K562 (cell line): ENCODE results near the gene F12. TPM values are rescaled to one million over a fixed set of nuclear protein-coding genes. Genes with fewer than 3 reads are reported as not detected.

ENCODE experiments used
- ATAC-seq: fragments of 200-7000 bp; cut with Tn5 transposase; 3 replicates; pipeline ENCODE4 v1.9.1; 2020; ENCODE audit warnings: moderate library complexity
- BruUV-seq: library from RNA; stranded (reverse); fragments of 400-500 nt; replicated peaks from 2 replicates; lab custom pipeline; 2021; lab: Mats Ljungman, UMichigan
- CTCF ChIA-PET: fragments of 300-600 bp; formaldehyde crosslinking; extraction: SDS; loops from one replicate; lab custom pipeline; 2021; ENCODE audit warnings: low intra/inter-chr PET ratio; lab: Yijun Ruan, JAX
- POLR2A ChIA-PET: fragments of 300-600, 350-650 bp; sonication (Branson Sonifier 250); formaldehyde crosslinking; extraction: SDS; loops from one replicate; lab custom pipeline; 2021; ENCODE audit warnings: antibody characterized with exemption, inconsistent platforms; lab: Yijun Ruan, JAX
- DNase-seq, 4 experiments: peaks; one replicate each; pipeline versions ENCODE4 v3.0.0 to v3.0.0-alpha.2; 2011 to 2018; ENCODE audit warnings: low spot score in 3 of 4, mixed read lengths in 3 of 4; ENCODE audit errors: extremely low read depth in 1 of 4
- FAIRE-seq: peaks from 2 replicates; lab custom pipeline; 2011; peaks lifted over from hg19 to GRCh38; lab: Jason Lieb, UNC
- H2AFZ ChIP-seq: 2 replicates; pipeline ENCODE4 v1.6.0; 2011; ENCODE audit warnings: low read depth, low read length, control low read depth, inconsistent platforms
- H3K27ac ChIP-seq: fragments of 200-600 bp; 3 replicates; pipeline ENCODE4 v1.8.0; 2011; ENCODE audit warnings: low read depth, mild to moderate bottlenecking, control low read depth, inconsistent platforms, low read length, moderate library complexity, mixed read lengths; ENCODE audit errors: extremely low read depth
- H3K27me3 ChIP-seq, 2 experiments: fragments of 300-600 bp in 1 of 2; 2 replicates in 1 of 2; 3 replicates in 1 of 2; pipeline versions ENCODE4 v1.6.0 to v1.8.0; 2011; ENCODE audit warnings: inconsistent platforms in 2 of 2, low read length in 2 of 2, mild to moderate bottlenecking in 1 of 2, mixed read lengths in 1 of 2, moderate library complexity in 1 of 2; ENCODE audit not compliant: control insufficient read depth in 2 of 2, insufficient read depth in 2 of 2
- H3K36me3 ChIP-seq: fragments of 300-600 bp; 3 replicates; pipeline ENCODE4 v1.8.0; 2011; ENCODE audit warnings: mild to moderate bottlenecking, low read length, inconsistent platforms; ENCODE audit not compliant: control insufficient read depth, insufficient read depth
- H3K4me1 ChIP-seq, 2 experiments: fragments of 200-600 bp in 1 of 2; replicated peaks in 1 of 2; 2 replicates in 1 of 2; 3 replicates in 1 of 2; pipeline versions ENCODE4 v1.5.1 to v1.8.0; 2011; ENCODE audit warnings: inconsistent platforms in 2 of 2, low read length in 2 of 2, mild to moderate bottlenecking in 1 of 2, mixed read lengths in 1 of 2, moderate library complexity in 1 of 2; ENCODE audit not compliant: control insufficient read depth in 2 of 2, insufficient read depth in 2 of 2
- H3K4me2 ChIP-seq: 2 replicates; pipeline ENCODE4 v1.6.1; 2011; ENCODE audit warnings: low read length, control low read depth, inconsistent platforms, mixed read lengths; ENCODE audit not compliant: insufficient read depth
- H3K4me3 ChIP-seq: fragments of 200-600 bp; sonication (generic), shearing (Covaris generic); 2 replicates; pipeline ENCODE4 v1.5.1; 2016; ENCODE audit warnings: control low read depth, inconsistent platforms
- H3K79me2 ChIP-seq: fragments of 200-600 bp; 3 replicates; pipeline ENCODE4 v1.8.0; 2011; ENCODE audit warnings: low read length, inconsistent platforms; ENCODE audit not compliant: control insufficient read depth, insufficient read depth
- H3K9ac ChIP-seq, 2 experiments: 2 replicates each; pipeline versions ENCODE4 v1.6.0 to v1.6.1; 2011; ENCODE audit warnings: low read depth in 2 of 2, low read length in 2 of 2, control low read depth in 1 of 2, inconsistent platforms in 1 of 2, mild to moderate bottlenecking in 1 of 2, mixed read lengths in 1 of 2; ENCODE audit not compliant: insufficient read depth in 1 of 2
- H3K9me1 ChIP-seq: one replicate; pipeline ENCODE4 v1.6.0; 2011; ENCODE audit warnings: inconsistent platforms, mild to moderate bottlenecking, low read length, moderate library complexity; ENCODE audit not compliant: control insufficient read depth, insufficient read depth
- H3K9me3 ChIP-seq: replicated peaks from 2 replicates; pipeline ENCODE4 v1.5.1; 2011; ENCODE audit warnings: low read depth, low read length, inconsistent platforms; ENCODE audit not compliant: control insufficient read depth, insufficient read depth
- H4K20me1 ChIP-seq: replicated peaks from 2 replicates; pipeline ENCODE4 v1.6.1; 2011; ENCODE audit warnings: low read length, inconsistent platforms, mixed read lengths; ENCODE audit not compliant: control insufficient read depth, insufficient read depth
- E2F1 ChIP-seq: sonication (generic); formaldehyde crosslinking; IDR thresholded peaks from 2 replicates; pipeline ENCODE4 v1.8.1; 2023; ENCODE audit warnings: mild to moderate bottlenecking, missing genetic modification reagents, moderate library complexity
- KDM4B ChIP-seq, 2 experiments: fragments of 450-650 bp in 1 of 2; sonication (generic) in 1 of 2; IDR thresholded peaks; 2 replicates each; pipeline ENCODE4 v1.6.1; 2016 to 2017; ENCODE audit warnings: borderline replicate concordance in 2 of 2, antibody characterized with exemption in 1 of 2, low read depth in 1 of 2, mild to moderate bottlenecking in 1 of 2
- MBD1 ChIP-seq: fragments of 250-450 bp; sonication (Bioruptor Pico); IDR thresholded peaks from 2 replicates; pipeline ENCODE4 v1.8.0; 2022; ENCODE audit warnings: inconsistent platforms
- NFE2 ChIP-seq: IDR thresholded peaks from 2 replicates; pipeline ENCODE4 v1.6.1; 2014; ENCODE audit warnings: antibody characterized with exemption, low read depth
- SUPT5H ChIP-seq: fragments of 450-650 bp; IDR thresholded peaks from 2 replicates; pipeline ENCODE4 v1.6.1; 2016
- WGBS: fragments of 100-300 bp; shearing (Covaris generic); methylation state at CpG from one replicate; pipeline ENCODE4 v1.1.6; 2016; ENCODE audit warnings: low coverage, mixed read lengths; ENCODE audit not compliant: insufficient coverage; ENCODE audit errors: missing lambda C conversion rate; 5-methylcytosine and 5-hydroxymethylcytosine counted together
- in situ Hi-C: fragments of 300-500 bp; cut with MboI; formaldehyde crosslinking; loops from 4 replicates; pipeline ENCODE4 v1.15.0; 2018; ENCODE audit warnings: inconsistent platforms, mixed read lengths
- intact Hi-C: fragments of 100-400 bp; cut with micrococcal nuclease; formaldehyde crosslinking; loops from 2 replicates; pipeline ENCODE4 v1.14.2; 2022
- polyA plus RNA-seq, 8 experiments: library from polyadenylated mRNA; depleted of rRNA in 4 of 8; stranded (reverse) in 5 of 8; unstranded in 3 of 8; fragments of >200 nt; fragmentation: Nextera tagmentation in 2 of 8; fragmentation: Illumina TruSeq in 1 of 8; extraction: Ambion mirVana in 2 of 8; extraction: Trizol in 1 of 8; gene quantifications; 2 replicates each; pipeline versions ENCODE4 v1.2.1 to v1.2.3, GENCODE V29; 2011 to 2014; ENCODE audit warnings: inconsistent platforms in 1 of 8, missing spikeins in 1 of 8
- total RNA-seq, 7 experiments: library from RNA; depleted of rRNA in 6 of 7; stranded (reverse); fragments of >200 nt in 6 of 7; fragmentation: Illumina TruSeq in 2 of 7; extraction: Trizol in 2 of 7; gene quantifications; 2 replicates each; pipeline versions ENCODE4 v1.2.1 to v1.2.3, GENCODE V29; 2011 to 2021; ENCODE audit warnings: low replicate concordance in 1 of 7

The F12 gene
- total and polyA plus RNA-seq, 9 of the 15 experiments (the other 6 are each of a cell fraction or from before 2014, with no cell fraction given) = 0.59 to 18.3 (median 3.6) TPM

GRCh38 chr5:177354711-177355110 lies 54.7 kb downstream of the F12 start:
- Histone ChIP-seq H3K9me3 (0 out of 2 replicates have a peak, but pooled peaks cover 3% of the 10 kb centered on the region), H3K4me3 (no peak overlapping the region), H3K36me3 (peaks cover 7% of the 10 kb centered on the region; the same call in 1 of the 3 replicates), H3K4me1 (peaks cover 10 to 37% of the 10 kb centered on the region in 2 experiments; a peak in 4 of 5 replicates), H3K9ac (no peak overlapping the region), H3K27me3 (no peaks in the 10 kb centered on the region), H3K79me2 (peaks cover 18% of the 10 kb centered on the region), H3K9me1 (no peaks in the 10 kb centered on the region), H3K4me2 (no peak overlapping the region), H2AFZ (no peak overlapping the region), H4K20me1 (no peaks in the 10 kb centered on the region), H3K27ac (no peak overlapping the region)
- DNase-seq (no peak), ATAC-seq (no peak), FAIRE-seq (no peak)
- no peak for TF ChIP-seq MBD1 (CRISPR knock-in tag)
- TF ChIP-seq E2F1 = no peak
- TF ChIP-seq NFE2 = no peak
- no peak for TF ChIP-seq SUPT5H
- TF ChIP-seq KDM4B (IDR thresholded peaks at IDR 0.05; ENCODE audit: borderline replicate concordance in 2 of 2, low read depth in 1 of 2) = no peak
- 50% methylated on average over 2 of the region's 3 CpGs for WGBS
- intact Hi-C loops = no loop called here
- BruUV-seq = no TSS peak
- ChIA-PET CTCF (no interaction called here), POLR2A (no interaction called here)
- in situ Hi-C loops = no loop called here
